CD4-positive, alpha-beta T cell treated with Interferon alpha-2 for 1 hour (primary cell): Measurements from ENCODE around the gene UROS.

Source experiments
- DNase-seq, 2 donors: peaks; one replicate each; pipeline ENCODE4 v3.0.0-alpha.2; 2020 to 2022

UROS gene

DNA sequence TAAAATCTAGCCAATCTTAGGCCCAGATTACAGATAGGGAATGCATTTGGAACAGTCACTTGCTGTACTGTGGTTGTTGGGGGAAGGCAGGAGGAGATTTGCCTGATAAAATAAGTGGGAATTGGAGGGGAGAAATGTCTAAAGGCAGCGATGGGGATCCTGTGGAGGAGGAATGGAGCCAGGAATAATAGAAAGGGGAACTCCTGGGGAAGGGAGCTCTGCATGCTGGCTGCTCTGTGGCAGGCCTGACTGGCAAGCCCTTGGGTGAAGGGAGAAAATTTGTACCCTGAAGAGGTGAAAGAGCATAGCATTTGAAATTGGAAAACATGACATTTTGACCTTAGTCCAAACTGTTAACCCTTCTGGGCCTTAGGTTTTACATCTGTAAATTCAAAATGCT is 61.1 kb downstream of the UROS start:
- DNase-seq, result no peak

DNA sequence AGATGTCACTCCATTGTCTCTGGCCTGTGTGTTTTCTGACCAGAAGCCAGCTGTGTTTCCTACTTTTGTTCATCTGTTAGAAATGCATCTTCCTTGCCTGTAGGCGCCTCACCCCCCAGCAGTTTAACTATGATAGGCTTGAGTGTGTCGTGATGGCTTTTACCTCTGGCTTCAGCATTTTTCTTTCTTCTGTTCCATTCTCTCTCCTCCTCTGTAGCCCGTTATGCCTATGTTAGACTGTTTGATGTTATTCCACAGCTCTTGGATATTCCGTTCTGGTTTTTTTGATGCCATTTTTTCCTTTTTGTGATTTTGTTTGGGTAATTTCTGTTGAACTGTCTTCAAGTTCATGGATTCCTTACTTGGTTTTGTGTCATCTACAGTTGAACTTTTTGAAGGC is 65.3 kb downstream of the UROS start:
- DNase-seq, result no peak

DNA sequence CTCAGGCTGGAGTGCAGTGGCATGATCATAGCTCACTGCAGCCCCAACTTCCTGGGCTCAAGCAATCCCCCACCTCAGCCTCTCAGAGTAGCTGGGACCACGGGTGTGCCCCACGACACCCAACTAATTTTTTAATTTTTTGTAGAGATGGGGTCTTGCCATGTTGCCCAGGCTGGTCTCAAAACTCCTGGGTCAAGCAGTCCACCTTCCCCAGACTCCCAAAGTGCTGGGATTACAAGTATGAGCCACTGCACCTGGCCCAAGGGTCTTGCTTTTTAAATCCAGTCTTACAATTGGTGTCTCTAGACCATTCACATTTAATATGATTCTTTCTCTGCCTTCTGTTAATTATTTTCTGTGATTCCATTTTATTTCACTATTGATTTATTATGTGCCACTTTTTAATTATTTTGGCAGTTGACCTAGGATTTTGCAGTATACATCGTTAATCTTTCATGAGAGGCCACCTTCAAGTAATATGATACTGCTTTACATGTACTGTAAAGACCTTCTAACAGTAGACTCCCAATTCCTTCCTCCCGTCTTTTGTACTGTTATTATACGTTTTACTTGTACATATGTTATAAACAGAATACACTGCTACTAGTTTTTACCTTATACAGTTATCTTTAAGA is 66.1 kb downstream of the UROS start:
- no peak for DNase-seq

DNA sequence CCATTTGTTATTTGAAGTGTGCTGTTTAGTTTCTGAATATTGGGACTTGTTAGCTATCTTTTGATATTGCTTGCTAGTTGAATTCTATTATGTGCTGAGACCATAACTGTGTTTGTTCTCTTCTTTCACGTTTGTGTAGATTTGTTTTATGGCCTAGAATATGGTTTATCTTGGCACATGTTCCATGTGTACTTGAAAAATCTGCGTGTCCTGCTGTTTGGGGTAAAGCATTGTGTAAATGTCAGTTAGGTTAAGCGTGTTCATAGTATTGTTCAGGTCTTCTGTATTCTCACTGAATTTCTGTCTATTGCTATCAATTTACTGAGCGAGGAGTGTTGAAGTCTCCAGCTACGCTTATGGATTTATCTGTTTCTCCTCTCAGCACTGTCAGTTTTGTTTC is 66.9 kb downstream of the UROS start:
- DNase-seq, result no peak

DNA sequence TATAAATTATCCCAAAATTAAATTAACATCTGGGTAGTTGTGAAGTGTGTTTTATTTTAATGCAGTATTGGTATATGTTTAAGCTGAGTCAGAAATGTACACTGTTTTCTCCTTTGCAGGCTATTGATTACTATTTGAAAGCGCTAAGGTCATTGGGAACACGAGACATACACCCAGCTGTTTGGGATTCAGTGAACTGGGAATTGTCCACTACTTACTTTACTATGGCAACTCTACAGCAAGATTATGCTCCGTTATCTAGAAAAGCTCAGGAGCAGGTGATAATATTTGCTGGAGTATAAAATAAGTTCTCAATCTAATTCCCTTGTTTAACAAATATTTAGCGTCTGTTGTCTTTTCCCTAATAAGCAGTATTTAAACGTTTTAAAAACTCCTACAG is 75.6 kb downstream of the UROS start:
- DNase-seq, result no peak

DNA sequence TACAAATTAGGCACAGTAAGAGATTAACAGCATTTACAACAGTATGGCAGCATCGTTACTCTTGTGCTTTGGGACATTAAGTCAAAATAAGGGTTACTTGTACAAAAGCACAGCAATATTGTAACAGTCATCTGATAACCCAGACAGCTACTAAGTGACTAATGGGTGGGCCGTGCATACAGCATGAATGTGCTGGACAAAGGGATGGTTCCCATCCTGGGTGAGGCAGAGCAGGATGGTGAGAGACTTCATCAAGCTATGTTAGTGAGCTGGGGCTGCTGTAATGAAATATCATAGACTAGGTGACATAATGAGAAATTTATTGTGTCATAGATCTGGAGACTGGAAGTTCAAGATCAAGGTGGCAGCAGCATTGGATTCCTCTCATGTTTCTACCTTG is 78.1 kb downstream of the UROS start:
- no peak for DNase-seq

DNA sequence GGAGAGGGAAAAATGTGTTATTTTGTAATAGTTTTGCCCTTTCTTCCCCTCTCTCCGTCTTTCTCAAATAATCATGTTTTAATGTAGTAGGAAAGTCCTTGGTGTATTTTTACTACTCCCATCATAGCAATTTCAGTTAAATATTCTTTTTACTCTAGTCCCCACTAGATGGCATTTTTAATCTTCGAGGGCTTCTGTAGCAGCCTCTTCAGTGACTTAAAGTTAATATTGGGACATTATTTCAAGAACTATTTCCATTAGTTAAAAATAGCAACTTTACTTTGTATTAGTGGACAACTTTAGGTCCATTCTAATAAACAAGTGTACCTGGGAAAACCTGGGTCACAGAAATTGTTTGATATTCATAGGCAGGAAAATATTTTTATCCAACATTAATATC is 80.6 kb downstream of the UROS start:
- no peak for DNase-seq

DNA sequence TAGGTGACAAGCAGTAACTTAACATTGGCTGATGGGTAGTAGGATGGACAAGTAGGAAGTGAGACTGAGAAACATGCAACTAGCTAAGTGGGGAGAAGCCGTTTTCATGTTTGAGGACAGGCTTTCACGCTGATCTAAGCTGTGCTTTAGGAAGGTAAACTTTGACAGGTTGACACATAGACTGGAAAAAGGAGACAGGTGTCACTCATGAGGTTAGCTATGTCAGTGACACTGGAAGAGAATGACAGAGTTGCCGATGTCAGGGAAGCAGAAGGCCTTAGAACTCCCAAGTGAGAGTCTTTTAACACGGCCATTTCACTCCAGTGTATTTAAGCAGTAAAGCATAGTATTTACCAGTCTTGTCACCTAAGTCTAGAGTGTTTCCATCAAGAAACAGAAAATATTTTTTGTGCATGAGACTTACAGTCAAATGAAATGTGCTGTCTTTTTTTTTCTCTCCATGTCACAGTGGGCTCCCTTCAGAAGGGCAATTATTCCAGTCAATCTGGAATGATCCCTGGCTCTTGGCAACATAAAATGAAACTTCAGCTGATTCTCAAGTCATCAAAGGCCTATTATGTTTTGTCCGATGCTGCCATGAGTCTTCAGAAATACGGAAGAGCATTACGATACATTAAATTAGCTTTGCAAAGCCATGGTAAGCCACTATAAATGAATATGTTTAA is 82.9 kb downstream of the UROS start:
- DNase-seq, result no peak
